KBM-7 (cell line): ENCODE data around the gene LTN1.
A peak's percentile ranks its signal among the peaks of the same experiment; 100 is the strongest.

Experiments used
- DNase-seq: peaks from one replicate; pipeline ENCODE4 v3.0.0-alpha.2; 2015
- in situ Hi-C: fragments of 300-500 bp; cut with MboI; formaldehyde crosslinking; loops from 2 replicates; pipeline ENCODE4 v1.14.3; 2020; ENCODE audit warnings: low sequenced_read_pairs, low pct_unique_long_range_greater_than_20kb, mixed read lengths

LTN1 gene

DNA sequence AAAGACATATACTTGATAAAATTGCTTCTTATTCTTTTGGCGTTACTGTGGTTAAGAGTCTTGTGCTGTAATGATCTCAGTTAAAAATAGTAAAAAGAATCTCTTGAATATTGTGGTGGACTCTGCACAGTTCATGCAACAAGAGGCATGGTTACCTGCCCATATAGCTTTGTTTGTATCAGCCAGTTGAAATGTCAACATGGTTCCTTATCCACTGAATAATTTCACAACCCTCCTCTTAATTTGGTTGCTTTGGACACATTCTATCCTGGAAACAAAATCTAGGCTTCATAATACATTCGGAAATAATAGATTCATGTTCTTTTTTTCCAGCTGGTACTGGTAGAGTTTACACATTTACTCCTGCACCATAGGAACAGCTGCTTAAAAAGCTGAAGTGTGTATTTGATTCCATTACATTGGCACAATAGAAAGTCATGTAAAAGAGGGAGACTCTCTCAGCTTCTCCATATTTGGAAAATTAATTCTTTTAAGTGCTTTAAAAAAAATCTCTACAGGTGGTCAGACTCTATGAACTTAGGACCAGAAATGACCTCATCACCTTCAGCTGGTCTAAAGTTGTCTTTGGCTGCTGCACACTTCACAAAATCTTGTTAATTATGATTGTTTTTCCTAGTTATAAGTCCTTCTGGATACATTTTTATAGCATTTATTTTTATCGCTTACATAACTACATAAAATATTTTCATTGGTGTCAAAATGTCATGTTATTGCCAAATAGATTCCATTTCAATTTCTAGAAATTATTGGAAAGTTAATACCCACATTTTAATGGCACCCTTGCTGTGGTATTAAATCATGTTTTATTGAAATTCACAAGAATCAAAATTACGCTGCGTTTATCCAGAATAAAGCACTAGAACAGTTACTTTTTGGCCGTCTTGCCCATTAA is 100.2 kb downstream of the LTN1 start:
- DNase-seq = no peak
- in situ Hi-C loops = no loop called here

DNA sequence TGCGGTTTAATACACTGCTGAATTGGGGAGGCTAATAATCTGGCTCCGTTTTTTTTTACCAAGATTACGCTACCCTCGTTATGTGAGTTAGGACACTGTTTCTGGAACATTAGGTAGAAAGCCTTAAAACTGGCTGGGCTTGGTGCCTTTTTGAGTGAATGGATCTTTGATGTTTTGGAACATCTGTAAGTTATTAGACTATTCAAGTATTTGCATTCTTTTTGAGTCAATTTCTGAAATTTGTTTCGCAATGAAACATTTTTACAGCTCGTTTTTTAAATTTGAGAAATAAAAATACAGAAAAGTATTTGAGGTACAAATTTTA is 106.9 kb downstream of the LTN1 start:
- DNase-seq = no peak
- in situ Hi-C loops = no loop called here

DNA sequence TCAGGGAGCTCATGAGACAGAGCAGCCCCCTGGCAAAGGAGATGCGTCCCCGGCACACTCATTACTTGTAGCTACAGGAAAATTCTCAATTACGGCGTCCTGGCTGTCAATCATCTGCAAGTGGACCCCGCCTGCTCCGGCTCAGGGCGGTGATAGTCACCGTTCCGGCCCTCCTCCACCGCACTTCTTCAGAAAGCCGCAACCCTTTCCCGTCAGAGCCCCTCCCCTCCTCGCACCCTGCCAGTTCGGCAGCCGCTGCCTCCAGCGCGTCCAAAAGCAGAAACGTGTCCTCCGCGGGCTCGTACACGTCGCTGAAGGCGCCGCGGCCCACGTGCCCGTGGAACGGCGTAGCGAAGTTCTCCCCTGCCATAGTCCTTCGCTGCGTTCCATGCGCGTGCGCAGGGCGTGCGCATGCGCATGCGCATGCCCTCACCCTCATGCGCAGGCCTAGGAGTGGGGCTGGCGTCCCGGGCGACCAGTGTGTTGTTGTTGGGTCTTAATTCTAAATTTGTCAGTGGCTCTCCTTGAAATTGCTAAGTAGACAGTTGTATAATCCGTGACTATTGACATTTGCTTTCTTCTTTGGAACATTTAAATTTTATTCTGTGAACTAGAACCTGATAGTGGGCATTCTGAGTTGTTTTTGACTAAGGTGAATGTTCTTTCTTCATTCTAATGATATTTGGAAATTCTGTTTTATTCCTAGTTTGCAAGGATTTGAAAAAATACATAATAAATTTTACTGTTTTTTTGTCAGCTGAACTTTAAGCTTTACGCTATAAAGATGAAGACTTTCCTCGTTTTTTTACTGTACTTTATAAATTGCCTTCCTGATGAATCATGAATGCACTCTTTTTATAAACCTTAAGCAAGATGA is 107.5 kb downstream of the LTN1 start:
- in situ Hi-C loops = no loop called here
- peak; percentile 97 for DNase-seq

DNA sequence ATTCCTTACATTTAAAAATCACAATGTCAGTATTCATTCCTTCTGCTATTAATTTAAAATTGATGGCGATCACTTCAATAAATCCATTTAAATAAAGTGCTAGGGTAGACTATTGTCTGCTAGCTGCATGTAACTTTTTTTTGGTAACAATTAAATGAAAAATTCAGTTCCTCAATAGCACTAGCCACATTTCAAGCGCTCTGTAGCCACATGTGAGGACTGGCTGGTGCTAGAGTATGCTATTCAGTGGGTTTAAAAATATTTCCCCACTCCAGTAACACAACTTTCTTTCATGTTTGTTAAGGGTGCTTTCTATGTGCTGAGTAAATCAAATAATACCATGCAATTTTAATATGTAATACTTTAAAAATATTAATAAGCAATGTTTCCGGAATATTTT is 108.2 kb downstream of the LTN1 start:
- no peak for DNase-seq
- in situ Hi-C loops = no loop called here

DNA sequence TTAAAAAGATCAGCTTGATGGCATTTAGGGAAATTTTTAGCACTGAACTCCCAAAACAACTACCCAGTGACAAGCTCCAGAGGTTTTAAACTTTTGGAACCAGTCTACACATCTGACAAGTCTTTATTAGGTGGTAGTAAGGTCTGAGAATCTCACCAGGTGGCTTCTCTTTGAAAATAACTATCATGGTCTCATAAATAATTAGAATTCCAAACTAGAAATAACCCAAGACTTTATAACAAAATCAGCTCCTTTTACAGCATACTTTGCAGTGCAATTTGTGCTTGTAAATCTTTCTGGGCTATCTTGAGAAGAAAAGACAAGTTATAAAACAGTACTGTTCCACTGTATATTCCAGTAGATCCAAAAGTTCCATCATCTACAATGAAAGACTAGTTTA is 108.7 kb downstream of the LTN1 start:
- in situ Hi-C loops = no loop called here
- peak; percentile 13 for DNase-seq

DNA sequence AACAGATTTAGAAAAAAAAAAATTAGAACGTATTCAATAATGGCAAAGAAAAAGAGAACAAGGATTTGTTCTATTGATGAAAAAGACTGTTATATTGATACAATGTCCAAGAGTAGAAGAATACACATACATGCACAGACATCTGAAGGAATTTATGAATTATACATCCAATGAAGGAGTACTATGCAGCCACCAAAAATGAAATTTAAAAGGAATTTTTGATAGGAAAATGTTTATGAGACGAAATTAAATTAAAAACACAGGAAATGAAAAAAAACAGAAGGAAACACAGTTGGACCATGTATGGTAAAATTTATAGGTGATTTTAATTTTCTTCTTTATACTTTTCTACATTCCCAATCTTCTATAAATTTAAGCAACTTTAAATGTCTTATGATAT is 110.3 kb downstream of the LTN1 start:
- in situ Hi-C loops = no loop called here
- no peak for DNase-seq
